Gastroesophageal sphincter (tissue), 4 donors: ENCODE results near the gene BAIAP2. TPM values are rescaled to one million over a fixed set of nuclear protein-coding genes. Genes with fewer than 3 reads are reported as not detected.

Experiments
- ATAC-seq: fragments of 150-250 bp; one replicate; pipeline ENCODE4 v1.9.1; 2016; ENCODE audit warnings: mild to moderate bottlenecking, moderate library complexity
- H3K27ac ChIP-seq, 4 donors: fragments of 200-600 bp; sonication (generic) in 3 of 4; 1 replicate in 3 of 4; 2 replicates in 1 of 4; pipeline ENCODE4 v1.5.1; 2016 to 2019
- H3K27me3 ChIP-seq: fragments of 200-600 bp; sonication (generic); one replicate; pipeline ENCODE4 v1.5.1; 2019
- H3K36me3 ChIP-seq, 2 donors: fragments of 200-600 bp; sonication (generic); one replicate each; pipeline ENCODE4 v1.5.1; 2019; ENCODE audit warnings: control low read depth in 1 of 2
- H3K4me1 ChIP-seq, 3 donors: fragments of 200-600 bp; sonication (generic); 1 replicate in 2 of 3; 2 replicates in 1 of 3; pipeline ENCODE4 v1.5.1; 2016 to 2019; ENCODE audit warnings: control low read depth in 2 of 3
- H3K4me3 ChIP-seq, 2 donors: fragments of 200-600 bp; sonication (generic); one replicate each; pipeline ENCODE4 v1.5.1; 2019; ENCODE audit warnings: mild to moderate bottlenecking in 1 of 2, moderate library complexity in 1 of 2
- H3K9me3 ChIP-seq, 3 donors: fragments of 200-600 bp; sonication (generic); one replicate each; pipeline ENCODE4 v1.5.1; 2017 to 2019; ENCODE audit warnings: control low read depth in 2 of 3
- CTCF ChIP-seq, 4 experiments: fragments of 200-600 bp in 2 of 4; fragments of 450-650 bp in 2 of 4; sonication (generic) in 1 of 4; IDR thresholded peaks; one replicate each; pipeline ENCODE4 v1.5.1; 2017 to 2019; ENCODE audit warnings: antibody characterized with exemption in 4 of 4, mild to moderate bottlenecking in 2 of 4, moderate library complexity in 2 of 4
- EP300 ChIP-seq: sonication (generic); formaldehyde crosslinking; IDR thresholded peaks from one replicate; pipeline ENCODE4 v1.6.1; 2017; ENCODE audit warnings: antibody characterized with exemption, mild to moderate bottlenecking
- POLR2A ChIP-seq, 2 donors: fragments of 450-650 bp; IDR thresholded peaks; one replicate each; pipeline ENCODE4 v1.6.1; 2017; ENCODE audit warnings: antibody characterized with exemption in 2 of 2, mild to moderate bottlenecking in 2 of 2, moderate library complexity in 1 of 2
- POLR2AphosphoS5 ChIP-seq: sonication (generic); formaldehyde crosslinking; IDR thresholded peaks from one replicate; pipeline ENCODE4 v1.6.1; 2017; ENCODE audit warnings: antibody characterized with exemption
- WGBS, 2 donors: methylation state at CpG; one replicate each; pipeline ENCODE4 v1.1.5; 2018; ENCODE audit warnings: low coverage in 1 of 2; 5-methylcytosine and 5-hydroxymethylcytosine counted together
- total RNA-seq, 4 donors: library from RNA; depleted of rRNA; stranded (reverse); fragments of >200 nt; gene quantifications; one replicate each; pipeline ENCODE4 v1.1.0, GENCODE V29; 2016

BAIAP2 gene
- total RNA-seq, 4 donors from 2014 or later = 32.7 to 54.9 (median 40.6) TPM

- no peak for ATAC-seq
Measured at GRCh38 chr17:80992948-80993624, 41.9 kb upstream of the BAIAP2 start.

DNA sequence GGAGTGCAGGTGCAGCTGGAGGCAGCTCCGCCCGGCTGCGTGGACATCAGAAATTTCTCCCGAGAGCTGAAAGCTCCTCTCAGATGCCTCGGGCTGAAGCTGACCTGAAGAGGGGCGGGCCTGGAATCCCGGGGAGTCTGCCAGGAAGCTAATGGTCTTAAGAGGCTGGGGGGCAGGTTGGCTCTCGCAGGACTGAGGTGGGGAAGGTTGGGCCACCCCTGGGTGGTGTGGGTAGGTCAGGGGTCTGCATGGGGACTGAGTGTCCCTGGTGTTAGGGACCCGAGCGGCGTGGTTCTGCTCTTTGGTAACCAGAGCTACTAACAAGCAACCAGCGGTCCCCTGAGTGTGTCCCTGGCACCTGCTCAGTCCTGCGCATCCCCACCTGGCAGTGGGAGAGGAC is 39.8 kb upstream of the BAIAP2 start:
- no peak for ATAC-seq
- TF ChIP-seq POLR2AphosphoS5 (no peak), EP300 (no peak), POLR2A (IDR thresholded peaks at IDR 0.05) (no peak), CTCF (IDR thresholded peaks at IDR 0.05) (no peak)
- H3K36me3 ChIP-seq = peaks cover 0 to 61% of the 10 kb centered on the region in 2 donors
- 93% methylated on average over 3 of the region's 13 CpGs; no CpG with 5 or more reads in 1 of the 2 donors for WGBS, 2 donors
- H3K4me3 ChIP-seq = no peak overlapping the region
- H3K4me1 ChIP-seq = peaks cover 0 to 34% (median 6%) of the 10 kb centered on the region in 3 donors
- no peaks in the 10 kb centered on the region for H3K27me3 ChIP-seq
- H3K27ac ChIP-seq = no peak overlapping the region
- H3K9me3 ChIP-seq = no peaks in the 10 kb centered on the region

More at GRCh38 chr17:80992948-80993624, 41.9 kb upstream of the BAIAP2 start:
- peaks cover 0 to 50% (median 14%) of the 10 kb centered on the region in 3 donors for H3K4me1 ChIP-seq
- peaks cover 0 to 41% of the 10 kb centered on the region in 2 donors for H3K36me3 ChIP-seq
- H3K27ac ChIP-seq = no peak overlapping the region
- no peak for TF ChIP-seq POLR2A (IDR thresholded peaks at IDR 0.05)
- TF ChIP-seq EP300 = no peak
- TF ChIP-seq POLR2AphosphoS5 = no peak
- no peak for TF ChIP-seq CTCF (IDR thresholded peaks at IDR 0.05)
- no peaks in the 10 kb centered on the region for H3K27me3 ChIP-seq
- WGBS, 2 donors = 39 to 41% methylated on average over 6 to 11 of the region's 18 CpGs
- H3K9me3 ChIP-seq = no peaks in the 10 kb centered on the region
- peak overlapping the region in 1 of 2 donors; percentile 100 for H3K4me3 ChIP-seq

DNA sequence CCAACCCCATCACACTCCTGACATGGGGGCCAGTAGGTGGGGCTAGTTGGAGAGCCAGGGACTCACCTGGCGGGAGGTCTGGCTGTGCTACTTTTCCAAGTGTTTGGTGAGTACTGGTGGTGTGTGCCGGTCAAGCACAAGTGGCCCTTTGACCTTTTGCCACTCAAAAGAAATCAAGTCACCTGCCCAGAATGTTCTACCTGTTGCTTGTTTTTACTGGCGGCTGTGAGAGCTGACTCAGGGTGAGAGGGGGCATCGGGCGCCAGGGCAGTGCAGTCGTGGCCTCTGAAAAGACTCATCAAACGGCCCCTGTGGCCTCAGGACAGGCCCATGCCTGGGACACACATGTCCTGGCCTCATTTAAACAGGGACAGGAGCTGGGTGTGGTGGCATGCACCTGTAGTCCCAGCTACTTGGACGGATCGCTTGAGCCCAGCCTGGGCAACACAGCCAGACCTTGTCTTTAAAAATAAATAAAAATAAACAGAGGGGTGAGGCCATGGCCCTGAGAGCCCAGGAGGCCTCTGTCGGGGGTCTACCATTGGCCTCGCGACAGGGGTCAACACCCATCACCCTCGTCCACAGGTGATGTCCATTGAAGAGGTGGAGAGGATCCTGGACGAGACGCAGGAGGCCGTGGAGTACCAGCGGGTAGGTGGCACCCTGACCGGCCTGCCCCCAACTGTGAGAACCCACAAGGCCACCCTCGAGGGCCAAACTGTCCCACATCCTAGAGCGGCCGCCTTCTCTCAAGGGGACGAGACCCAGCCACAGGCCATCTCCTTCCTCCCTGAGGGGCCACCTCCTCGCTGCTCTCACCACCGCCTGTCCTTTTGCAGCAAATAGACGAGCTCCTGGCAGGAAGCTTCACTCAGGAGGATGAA is 38.3 kb upstream of the BAIAP2 start:
- WGBS, 2 donors = 69 to 87% methylated on average over 3 to 7 of the region's 25 CpGs
- Histone ChIP-seq H3K27ac (no peak overlapping the region), H3K36me3 (peaks cover 0 to 64% of the 10 kb centered on the region in 2 donors), H3K9me3 (no peaks in the 10 kb centered on the region), H3K4me3 (no peak overlapping the region), H3K4me1 (peaks cover 0 to 26% (median 6%) of the 10 kb centered on the region in 3 donors), H3K27me3 (no peaks in the 10 kb centered on the region)
- TF ChIP-seq POLR2AphosphoS5 (no peak), POLR2A (IDR thresholded peaks at IDR 0.05) (no peak), EP300 (no peak), CTCF (IDR thresholded peaks at IDR 0.05) (no peak)
- ATAC-seq = no peak

DNA sequence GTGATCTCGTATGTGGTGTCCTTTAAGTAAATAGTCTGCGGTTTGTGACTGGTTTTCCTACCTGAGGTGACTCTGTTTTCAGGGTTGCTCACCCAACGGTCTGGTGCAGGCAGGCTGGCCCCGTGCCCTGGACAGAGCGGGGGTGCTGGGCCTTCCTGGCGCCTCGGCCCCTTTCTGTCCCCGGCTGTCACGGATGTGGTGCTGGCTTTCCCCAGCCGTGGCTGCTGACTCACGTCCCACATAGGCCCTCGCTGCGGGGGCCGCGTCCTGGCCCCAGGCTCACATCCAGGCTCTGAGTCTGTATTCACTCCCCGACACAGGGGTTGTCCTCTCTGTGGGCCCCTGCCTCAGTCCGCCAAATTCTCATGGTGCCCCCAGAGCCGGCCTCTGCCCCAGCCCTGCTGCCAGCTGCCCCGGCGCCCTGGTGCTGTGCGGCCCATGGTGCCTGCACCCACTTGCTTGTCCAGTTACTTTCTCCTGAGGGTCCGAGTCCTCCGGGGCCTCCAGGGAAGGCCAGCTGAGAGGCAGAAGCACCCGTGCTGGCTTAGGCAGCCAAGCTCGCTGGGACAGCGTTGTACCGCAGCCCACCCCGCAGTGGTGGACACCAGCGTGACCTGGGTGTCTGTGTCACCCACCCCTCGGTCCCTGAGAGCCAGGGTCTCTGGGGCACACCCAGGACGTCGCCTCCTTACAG is 37.4 kb upstream of the BAIAP2 start:
- peaks cover 0 to 31% (median 6%) of the 10 kb centered on the region in 3 donors for H3K4me1 ChIP-seq
- H3K4me3 ChIP-seq = no peak overlapping the region
- H3K36me3 ChIP-seq = peaks cover 0 to 64% of the 10 kb centered on the region in 2 donors
- ATAC-seq = no peak
- 97% methylated on average over 11 of the region's 32 CpGs; no CpG with 5 or more reads in 1 of the 2 donors for WGBS, 2 donors
- no peak overlapping the region for H3K27ac ChIP-seq
- no peak for TF ChIP-seq EP300
- TF ChIP-seq POLR2AphosphoS5 = no peak
- TF ChIP-seq POLR2A (IDR thresholded peaks at IDR 0.05) = no peak
- TF ChIP-seq CTCF (IDR thresholded peaks at IDR 0.05) = no peak
- no peaks in the 10 kb centered on the region for H3K27me3 ChIP-seq
- H3K9me3 ChIP-seq = no peaks in the 10 kb centered on the region
